Activated CD8-positive, alpha-beta memory T cell treated with anti-CD3 and anti-CD28 coated beads for 48 hours (primary cell): ENCODE data around the gene DLGAP3.

Experiments
- DNase-seq, 3 experiments: peaks; one replicate each; pipeline ENCODE4 v3.0.0-alpha.2; 2020; ENCODE audit warnings: low read depth in 2 of 3, low spot score in 2 of 3

Gene DLGAP3

DNA sequence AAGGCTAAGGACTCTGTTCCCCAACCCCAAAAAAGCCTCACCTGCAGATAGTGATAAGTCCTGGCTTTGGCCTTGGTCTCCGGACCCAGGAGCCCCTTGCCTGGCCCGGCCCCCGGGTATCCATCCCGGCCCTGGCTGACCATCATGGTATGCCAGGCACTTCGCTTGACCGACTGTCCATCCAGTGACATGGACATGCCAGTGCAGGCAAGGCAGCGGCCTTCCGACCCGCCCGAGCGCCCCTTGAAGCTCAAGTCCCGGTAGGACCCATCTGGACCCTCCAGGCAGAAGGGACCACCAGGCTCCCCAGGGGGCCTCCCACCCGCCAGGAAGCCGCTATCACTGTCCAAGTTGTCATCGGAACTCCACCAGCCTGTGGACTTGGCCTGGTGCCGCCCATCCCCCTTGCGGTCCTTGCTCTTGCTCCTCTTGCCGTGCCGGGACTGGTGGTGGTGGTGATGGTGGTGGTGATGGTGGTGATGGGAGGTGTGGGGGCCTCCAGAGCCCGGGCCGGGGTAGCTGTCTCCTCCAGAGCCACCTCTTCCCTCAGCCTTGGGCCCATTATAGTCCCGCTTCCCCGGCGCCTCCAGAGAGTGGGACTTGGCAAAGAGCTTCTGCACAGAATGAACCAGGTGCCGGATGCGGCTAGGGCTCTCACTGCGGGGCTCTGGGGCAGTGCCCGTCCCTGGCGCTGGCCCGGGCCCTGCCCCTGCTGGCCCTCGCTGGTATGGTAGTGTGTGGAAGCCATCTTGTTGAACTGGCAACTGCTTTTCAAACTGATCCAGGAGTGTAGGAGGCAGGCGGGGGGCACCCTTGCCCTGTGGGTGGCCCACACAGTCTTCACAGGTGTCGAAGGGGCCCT lies 25.0 kb downstream of the DLGAP3 start:
- no peak for DNase-seq

DNA sequence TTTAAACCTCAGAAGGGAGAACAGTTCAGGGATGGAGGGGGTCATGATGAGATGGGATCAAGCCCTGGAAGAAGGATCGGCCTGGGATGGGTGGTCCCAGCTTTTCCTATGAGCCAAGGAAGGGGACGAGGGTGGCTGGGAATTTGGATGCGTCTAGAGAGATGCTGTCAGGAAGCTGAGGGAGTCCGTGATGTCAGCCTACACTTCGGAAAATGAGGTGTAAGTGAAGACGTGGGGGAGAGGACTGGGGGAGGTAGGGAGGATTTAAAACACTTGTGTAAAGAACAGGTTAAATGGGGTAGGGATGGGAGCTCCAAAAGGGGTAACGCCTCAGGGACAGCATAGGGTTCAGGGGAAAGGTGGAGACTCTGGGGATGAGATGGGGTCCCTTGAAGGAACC lies 27.5 kb downstream of the DLGAP3 start:
- no peak for DNase-seq

DNA sequence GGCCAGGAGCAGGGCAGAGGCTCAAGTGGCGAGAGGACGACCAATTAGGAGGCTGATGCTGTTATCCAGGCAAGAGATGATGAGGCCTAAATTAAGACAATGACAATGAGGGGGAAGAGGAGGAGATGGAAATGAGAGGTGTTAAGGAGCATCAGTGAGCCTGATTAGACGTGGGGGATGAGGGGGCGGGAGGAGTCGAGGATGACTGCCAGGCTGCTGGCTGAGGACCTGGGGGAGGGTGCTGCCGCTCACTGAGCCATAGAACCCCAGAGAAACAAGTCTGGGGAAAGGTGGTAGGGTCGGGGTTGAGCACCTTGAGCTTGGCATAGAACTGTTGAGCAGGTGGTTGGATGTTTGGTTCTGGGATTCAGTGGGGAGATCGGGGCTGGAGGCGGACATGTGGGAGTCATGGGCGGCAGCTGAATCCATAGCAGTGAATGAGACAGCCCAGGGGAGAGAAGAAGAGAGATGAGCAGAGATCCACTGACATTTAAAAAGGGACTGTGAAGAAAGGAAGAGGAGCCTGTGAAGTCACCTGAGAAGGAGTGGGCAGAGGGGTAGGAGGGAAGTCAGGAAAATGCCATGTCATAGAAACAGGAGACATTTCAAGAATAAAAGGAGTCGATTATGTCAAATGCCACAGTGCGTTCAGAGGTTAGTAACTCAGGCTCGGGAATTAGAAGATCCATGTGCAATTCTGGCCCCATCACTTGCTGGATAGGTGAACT lies 28.5 kb downstream of the DLGAP3 start:
- no peak for DNase-seq

DNA sequence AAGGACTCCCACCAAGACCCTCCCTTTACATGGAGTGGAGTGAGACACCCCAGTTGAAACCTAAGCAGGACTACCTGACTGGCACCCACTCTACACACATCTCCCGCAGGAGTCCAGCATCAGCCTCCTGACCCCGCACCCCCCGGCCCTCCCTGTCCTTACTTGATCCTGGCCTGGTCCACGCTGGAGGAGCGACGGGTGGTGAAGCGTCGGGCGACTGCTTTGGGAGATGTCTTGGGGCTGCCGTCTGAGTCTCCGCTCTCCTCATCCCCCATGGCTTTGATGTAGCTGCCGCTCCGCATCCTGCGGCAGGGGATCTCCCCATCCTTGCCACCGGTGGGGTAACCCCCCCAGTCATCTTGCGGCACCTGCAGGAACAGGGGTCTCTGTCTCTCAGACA lies 29.5 kb downstream of the DLGAP3 start:
- DNase-seq = no peak

DNA sequence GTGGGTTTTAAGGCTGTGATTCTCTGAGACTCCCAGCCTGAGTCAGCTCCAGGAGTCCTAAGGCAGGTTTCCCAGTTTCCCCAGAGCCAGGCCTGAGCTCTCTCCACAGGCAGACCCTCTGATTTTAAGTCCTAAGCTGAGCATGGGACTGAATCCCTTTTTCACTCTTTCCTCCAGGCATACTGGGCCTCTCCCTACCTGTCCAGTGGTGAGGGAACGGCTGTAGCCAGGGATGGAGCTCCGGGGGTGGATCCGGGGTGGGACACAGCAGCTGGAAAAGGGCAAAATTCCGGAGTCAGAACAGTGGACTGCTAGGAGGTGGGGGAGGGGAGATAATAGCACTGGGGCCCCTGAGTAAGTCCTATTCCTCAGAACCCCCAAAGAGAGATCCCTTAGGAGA lies 30.0 kb downstream of the DLGAP3 start:
- no peak for DNase-seq

DNA sequence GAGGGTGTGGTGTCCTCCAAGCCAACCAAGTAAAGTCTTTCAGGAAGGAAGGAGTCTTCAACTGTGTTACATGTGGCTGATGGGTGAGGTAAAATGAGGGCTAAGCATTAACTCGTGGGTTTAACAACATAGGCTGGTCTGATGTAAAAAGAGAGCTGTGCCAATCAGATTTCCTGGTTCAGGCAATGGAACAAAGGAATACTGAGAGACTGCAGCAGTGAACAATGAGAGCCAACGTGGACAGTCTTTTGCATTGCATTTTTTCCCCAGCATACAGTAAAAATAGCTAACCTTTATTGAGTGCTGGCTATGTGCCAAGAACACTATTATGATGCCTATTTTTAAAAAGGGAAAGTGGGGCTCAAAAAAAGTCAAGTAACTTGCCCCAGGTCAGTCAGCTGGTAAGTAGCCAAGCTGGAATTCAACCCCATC lies 31.1 kb downstream of the DLGAP3 start:
- no peak for DNase-seq

DNA sequence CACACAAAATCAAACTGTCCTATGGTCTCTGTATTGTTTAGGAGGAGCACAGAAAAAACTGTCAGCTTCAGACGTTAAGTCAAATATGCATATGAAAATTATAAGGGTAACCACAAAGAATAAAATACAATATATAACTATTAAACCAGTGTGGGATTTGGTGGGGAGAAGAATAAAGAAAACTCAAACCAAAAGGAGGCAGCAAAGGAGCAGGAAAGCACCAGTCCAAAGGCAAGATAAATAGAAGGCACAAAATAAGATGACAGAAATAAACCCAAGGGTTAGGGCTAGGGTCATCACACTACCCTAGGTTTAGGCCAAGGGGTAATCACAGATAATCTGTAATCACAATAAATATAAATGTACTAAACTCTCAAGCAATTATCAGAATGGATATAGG lies 32.8 kb downstream of the DLGAP3 start:
- DNase-seq = no peak

DNA sequence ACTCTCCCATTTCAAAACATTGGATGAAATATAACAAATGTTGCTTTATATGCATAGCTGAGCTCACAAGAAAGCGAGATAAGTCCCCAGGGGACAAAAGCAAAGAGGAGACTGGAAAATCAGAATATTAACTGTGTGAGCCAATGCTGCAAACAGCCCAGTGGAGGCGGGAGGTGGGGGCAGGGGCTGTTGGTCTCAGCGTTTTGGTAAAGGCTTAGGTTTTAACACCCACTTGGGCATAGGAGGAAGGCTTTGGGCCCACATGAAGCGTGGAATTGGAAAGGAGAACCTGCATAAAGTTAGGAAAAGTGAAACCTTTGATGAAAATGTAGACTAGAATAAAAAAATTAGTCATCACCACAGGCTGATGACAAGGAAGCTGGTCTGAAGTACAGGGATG lies 39.7 kb downstream of the DLGAP3 start:
- DNase-seq = no peak

DNA sequence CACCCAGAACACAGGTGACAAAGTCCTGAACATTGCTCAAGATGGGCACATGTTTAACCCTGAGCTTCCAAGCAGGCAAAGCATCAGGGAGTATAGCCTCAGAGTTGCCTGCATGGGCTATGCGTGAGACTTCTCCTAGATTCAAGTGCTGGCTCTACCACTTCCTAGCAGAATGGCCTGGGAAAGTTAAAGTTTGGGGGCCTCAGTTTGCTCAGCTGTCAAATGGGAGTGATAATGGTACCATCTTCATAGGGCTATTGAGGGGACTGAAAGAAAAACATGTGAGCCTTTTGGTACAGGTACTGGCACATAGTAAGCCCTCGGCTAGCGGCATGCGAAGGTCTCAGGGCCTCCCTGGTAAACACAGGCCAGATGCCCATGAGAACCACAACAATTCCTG lies 41.9 kb downstream of the DLGAP3 start:
- DNase-seq = no peak

DNA sequence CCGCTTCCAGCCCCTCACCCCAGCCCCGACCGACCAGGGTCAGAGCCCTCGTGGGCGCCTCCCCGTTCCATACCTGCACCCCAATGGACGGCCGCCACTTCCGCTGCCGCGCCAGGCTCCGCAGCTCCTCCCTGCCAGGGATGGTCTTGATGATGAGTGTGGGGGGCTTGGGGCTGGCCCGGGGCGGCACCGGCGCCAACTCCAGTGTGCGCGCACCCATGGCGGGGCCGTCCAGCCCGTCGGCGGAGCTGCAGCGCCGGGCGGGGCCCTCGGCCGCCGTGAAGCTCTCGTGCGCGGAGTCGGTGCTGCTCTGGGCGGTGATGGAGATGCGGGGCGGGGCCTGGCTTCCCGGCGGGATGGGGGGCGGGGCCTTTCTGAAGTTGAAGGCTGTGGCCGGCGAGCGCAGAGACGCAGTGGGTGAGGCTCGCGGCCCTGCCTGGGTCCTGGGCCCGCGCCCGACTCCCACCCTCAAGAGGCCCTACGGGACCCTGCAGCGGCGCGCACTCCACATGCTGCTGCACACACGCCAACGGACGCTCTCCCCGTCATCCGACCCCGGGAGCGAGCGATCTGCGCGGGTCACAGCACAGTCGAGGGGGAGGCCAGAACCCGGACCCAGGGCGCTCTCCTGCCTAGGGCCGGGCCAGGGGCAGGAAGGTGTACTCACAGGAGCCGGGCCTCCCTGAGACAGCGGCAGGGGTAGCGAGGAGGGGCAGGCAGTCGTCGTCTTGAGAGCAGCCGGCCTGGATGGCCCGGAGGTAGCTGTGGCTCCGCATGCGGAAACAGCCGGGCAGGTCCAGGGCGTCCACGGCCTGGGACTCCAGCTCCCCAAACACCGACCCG lies 43.8 kb downstream of the DLGAP3 start:
- DNase-seq = peak in 2 of 3 experiments; percentile 26 to 55

DNA sequence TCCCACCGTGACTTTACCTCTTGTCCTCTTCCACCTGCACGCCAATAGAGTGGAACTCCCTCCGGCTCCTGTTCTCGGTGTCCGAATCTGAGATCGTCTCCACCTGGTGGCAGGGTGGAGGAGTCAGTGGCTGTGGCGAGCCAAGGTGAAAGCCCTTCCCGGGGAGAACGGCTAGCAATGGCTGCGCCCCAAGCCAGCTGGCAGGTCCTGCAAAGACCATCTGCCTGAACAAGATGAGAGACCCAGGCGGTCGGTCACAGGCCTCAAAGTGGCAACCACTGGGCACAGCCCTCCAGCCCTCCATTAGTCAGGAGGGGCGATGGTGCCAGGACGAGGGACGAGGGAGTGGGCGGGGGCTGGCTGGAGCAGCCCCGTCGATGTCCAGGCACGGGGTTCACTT lies 44.5 kb downstream of the DLGAP3 start:
- no peak for DNase-seq

DNA sequence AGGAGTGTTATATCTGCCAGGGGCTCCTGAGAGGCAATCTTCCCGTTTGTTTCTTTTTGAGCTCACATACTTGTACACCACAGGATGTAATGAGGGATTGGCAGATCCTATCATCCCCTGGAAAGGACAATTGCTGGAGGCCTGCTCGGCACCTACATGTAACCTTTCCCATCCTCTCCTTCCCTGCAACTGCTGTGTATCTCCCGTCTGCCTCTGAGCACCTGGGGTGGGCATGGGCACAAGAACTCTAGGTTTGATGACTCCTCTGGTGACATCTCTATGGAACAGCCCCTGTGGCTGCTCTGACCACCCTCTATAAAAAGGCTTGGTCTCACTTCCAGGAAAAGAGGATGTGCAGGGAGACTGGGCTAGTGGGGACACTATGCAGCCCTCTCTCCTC lies 44.9 kb downstream of the DLGAP3 start:
- no peak for DNase-seq

DNA sequence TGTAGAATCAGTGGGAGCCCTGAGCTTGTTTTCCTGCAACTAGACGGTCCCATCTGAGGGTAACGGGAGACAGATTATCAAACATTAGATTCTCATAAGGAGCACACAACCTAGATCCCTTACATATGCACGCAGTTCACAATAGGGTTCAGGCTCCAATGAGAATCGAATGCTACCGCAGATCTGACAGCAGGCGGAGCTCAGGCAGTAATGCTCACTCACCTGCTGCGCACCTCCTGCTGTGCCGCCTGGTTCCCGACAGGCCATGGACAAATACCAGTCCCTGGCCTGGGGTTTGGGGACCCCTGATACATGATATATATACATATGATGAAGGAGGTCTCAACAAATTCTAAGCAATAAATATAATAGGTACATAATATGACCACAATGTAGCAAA lies 50.2 kb downstream of the DLGAP3 start:
- no peak for DNase-seq

DNA sequence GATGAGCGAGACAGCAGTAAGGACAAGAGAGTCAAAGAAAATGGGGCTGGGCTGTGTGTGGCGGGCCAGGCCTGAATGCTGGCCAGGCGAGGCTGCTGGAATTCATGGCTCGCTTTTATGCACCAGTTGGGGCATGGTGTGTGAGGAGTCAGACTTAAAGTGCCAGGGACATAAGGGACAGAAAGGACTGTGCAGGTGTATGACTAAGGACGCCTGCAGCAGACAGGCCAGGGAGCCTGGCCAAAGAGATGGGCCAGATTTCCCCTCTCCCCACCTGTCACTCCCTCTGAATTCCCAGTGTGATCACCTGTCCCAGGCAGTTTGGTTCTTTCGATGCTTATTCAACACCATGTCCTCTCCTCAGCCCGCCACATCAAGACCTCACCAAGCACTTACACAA lies 53.0 kb downstream of the DLGAP3 start:
- DNase-seq = no peak

DNA sequence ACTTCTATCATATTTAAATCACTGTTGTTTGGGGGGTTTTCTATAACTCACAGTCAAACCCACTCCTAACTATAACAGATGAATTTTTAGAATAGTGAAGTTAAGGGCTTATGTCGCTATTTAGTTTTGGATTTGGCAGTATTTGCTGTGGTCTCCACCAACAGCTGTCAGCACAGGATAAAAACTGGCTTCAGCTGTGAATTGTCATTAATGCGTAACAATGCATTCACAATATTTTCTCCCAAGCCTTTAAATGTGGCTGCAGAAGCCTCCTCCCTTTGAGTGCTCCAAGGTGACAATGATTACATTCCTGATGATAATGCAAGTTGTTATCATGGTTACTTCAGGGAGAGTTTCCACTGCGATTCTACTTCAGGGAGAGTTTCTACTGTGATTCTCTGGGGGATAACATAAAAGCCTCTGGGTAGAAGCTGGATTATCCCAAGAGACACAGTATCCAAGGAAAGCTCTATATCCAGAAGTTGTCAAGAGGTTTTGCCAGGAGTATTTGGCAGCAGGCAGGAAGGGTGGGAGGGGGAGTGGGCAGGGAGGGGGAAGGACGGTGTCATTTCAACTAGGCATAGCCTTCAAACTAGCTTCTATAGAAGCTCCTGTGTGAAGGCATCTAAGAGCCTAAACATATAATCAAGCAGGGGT lies 55.0 kb downstream of the DLGAP3 start:
- DNase-seq = no peak

DNA sequence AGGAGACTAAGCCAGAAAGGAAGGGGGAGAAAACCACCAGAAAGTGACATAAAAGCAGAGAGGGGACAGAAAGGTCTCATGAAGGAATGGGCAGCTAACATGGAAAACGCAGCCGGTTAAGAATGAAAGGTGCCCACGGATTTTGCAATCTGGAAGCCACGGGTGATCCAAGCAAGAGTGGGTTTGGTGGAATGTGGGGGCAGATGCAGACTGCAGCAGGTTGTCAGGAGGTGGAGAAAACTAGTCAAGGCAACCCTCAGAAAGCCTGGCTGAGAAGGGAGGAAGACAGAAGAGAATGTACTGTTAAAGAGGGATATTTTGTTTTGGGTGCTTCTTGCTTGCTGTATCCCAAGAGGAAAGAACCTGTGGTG lies 57.3 kb downstream of the DLGAP3 start:
- DNase-seq = no peak

DNA sequence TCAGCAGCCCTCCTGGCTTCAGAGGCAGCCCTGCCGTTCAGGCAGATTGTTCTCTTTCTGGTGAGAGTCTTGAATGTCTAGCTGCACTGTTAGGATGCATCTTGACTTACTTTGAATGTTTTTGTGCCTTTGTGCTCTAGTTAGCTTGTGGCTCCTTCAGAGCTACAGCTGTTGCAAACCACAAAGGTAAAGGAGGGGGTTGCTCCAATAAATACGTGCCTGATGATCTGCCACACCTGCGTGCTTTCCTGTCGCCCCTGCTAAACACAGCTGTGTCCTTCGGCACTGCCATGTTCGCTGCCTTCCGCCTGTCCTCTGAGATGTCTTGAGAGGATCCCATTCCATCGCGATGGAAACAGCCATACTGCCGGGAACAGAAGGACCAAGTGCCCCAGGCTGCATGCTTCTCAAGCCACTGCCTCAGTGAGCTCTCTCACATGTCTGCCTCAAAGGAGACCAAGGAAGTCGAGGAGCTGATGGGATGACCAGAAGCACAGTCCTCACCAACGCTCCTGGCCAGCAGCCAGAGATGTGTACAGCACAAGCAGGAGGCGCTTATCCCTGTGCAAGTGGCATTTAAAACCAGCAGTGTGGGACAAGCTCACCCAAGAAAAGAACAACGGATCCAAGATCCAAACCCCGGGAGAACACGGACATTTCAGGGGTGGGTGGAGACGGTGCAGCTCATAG lies 57.9 kb downstream of the DLGAP3 start:
- DNase-seq = no peak

DNA sequence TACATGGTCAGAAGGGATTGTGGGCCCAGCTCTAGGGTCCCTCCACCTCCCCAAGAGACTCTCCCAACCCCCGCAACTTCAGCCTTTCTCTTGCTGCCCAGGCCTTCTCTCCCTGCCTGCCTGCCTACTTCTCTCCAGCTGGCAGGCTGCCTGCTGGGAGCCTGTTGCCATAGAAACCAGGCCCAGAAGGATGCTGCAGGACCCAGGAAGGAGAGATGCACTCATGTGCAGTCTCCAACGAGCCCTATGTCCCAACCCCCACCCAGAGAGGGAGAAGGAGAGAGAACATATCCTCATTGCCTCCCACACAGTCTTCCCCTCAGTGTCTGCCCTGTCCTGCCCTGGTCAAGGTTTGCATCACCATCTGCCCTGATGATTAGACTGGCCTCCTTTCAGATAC lies 59.1 kb downstream of the DLGAP3 start:
- no peak for DNase-seq

DNA sequence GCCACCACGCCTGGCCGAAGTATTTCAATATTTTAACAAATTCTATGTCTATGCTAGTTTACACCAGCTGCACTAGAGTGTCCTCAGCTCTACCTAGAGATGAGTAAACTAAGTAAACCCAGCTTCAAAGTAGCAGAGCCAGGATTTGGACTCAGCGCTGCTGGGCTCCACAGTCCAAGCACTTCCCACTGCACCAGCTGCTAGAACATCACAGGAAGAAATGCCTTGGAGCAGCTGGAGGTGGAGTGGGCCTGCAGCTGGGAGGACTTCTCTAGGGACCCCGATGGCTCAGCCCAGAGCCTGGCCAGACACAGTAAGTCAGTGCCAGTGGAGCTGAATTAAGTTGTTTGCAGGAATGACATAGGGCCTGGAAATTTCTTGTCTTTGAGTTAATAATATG lies 59.7 kb downstream of the DLGAP3 start:
- DNase-seq = no peak

DNA sequence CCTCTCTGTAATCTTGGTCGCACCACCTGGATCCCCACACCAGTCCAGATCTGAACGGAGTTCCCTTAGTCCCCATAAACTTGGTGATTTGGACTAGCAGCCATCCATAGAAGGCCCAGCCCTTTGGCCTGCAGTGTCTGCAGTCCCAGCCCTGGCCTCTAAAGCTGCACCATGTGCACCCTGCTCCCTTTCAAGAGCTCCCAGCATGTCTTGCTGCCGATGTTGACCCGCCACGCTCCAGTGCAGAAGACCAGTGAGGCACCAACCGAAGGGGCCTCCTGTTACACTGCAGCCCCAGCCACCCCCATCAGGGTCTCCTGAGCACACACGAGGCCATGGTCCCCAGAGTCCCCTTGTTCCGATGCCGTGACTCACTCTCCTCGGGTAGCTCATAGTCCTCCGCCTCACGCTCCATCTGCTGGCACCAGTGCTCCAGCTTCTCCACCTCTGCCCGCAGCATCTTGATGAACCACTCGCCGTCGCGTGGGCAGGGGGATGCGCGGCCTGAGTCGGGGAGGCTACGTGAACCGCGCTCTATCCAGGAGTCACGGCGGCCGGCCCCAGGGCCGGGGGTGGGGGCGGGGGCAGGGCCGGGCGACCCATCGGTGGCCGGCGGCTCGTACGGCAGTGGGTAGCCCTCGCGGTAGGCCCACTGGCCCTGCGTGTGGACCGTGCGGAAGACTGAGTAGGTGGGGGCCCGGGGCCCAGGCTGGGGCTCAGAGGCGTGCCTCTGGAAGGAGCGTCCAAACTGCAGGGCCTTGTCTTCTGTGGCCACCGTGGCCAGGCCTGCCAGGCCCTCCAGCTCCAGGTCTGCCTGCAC lies 61.0 kb downstream of the DLGAP3 start:
- no peak for DNase-seq
